HepG2 (cell line): ENCODE measurements around the gene CADM3. TPM values are rescaled to one million over a fixed set of nuclear protein-coding genes. Genes with fewer than 3 reads are reported as not detected.

Experiments
- ATAC-seq: fragments of 200-7000 bp; cut with Tn5 transposase; 3 replicates; pipeline ENCODE4 v1.9.1; 2020; ENCODE audit warnings: mild to moderate bottlenecking, moderate library complexity
- BruUV-seq: library from RNA; stranded (reverse); fragments of 400-500 nt; replicated peaks from 2 replicates; lab custom pipeline; 2021; lab: Mats Ljungman, UMichigan
- CTCF ChIA-PET: fragments of 300-600 bp; formaldehyde crosslinking; extraction: SDS; loops from one replicate; lab custom pipeline; 2021; ENCODE audit warnings: low total read pairs, inconsistent platforms, low intra/inter-chr PET ratio; lab: Yijun Ruan, JAX
- POLR2A ChIA-PET: fragments of 350-600 bp; sonication (Branson Sonifier 250); formaldehyde crosslinking; loops from one replicate; lab custom pipeline; 2020; ENCODE audit warnings: antibody characterized with exemption, inconsistent platforms; lab: Yijun Ruan, JAX
- DNase-seq: peaks from one replicate; pipeline ENCODE4 v3.0.0-alpha.2; 2015; ENCODE audit warnings: low spot score
- FAIRE-seq: peaks from 3 replicates; lab custom pipeline; 2011; peaks lifted over from hg19 to GRCh38; lab: Jason Lieb, UNC
- H2AFZ ChIP-seq: one replicate; pipeline ENCODE4 v1.6.1; 2011; ENCODE audit warnings: low read length, inconsistent platforms
- H3K27ac ChIP-seq: fragments of 300-600 bp; 3 replicates; pipeline ENCODE4 v1.8.0; 2011; ENCODE audit warnings: mixed run types, mild to moderate bottlenecking, mixed read lengths, low read length, inconsistent platforms; ENCODE audit not compliant: insufficient read depth; ENCODE audit errors: extremely low read length
- H3K27me3 ChIP-seq, 2 experiments: fragments of 200-600 bp in 1 of 2; 2 replicates in 1 of 2; 3 replicates in 1 of 2; pipeline versions ENCODE4 v1.6.0 to v1.8.0; 2011; ENCODE audit warnings: low read length in 2 of 2, mild to moderate bottlenecking in 2 of 2, moderate library complexity in 2 of 2, inconsistent platforms in 1 of 2; ENCODE audit not compliant: insufficient read depth in 2 of 2, control insufficient read depth in 1 of 2
- H3K36me3 ChIP-seq, 2 experiments: fragments of 200-600 bp in 1 of 2; replicated peaks in 1 of 2; 2 replicates in 1 of 2; 3 replicates in 1 of 2; pipeline versions ENCODE4 v1.5.1 to v1.8.0; 2011; ENCODE audit warnings: low read length in 2 of 2, inconsistent platforms in 1 of 2; ENCODE audit not compliant: insufficient read depth in 2 of 2, control insufficient read depth in 1 of 2
- H3K4me1 ChIP-seq: 2 replicates; pipeline ENCODE4 v1.5.1; 2012; ENCODE audit warnings: low read length, inconsistent platforms; ENCODE audit not compliant: insufficient read depth
- H3K4me2 ChIP-seq: 2 replicates; pipeline ENCODE4 v1.6.0; 2011; ENCODE audit warnings: low read depth, low read length, inconsistent platforms
- H3K4me3 ChIP-seq, 3 experiments: fragments of 200-600 bp in 1 of 3; sonication (generic), shearing (Covaris generic) in 1 of 3; replicated peaks in 1 of 3; 2 replicates each; pipeline ENCODE4 v1.5.1; 2011 to 2016; ENCODE audit warnings: low read length in 3 of 3, inconsistent platforms in 2 of 3, low read depth in 2 of 3, mild to moderate bottlenecking in 2 of 3, control low read depth in 1 of 3, mixed read lengths in 1 of 3; ENCODE audit not compliant: insufficient read depth in 1 of 3
- H3K79me2 ChIP-seq: one replicate; pipeline ENCODE4 v1.6.1; 2011; ENCODE audit warnings: low read length, inconsistent platforms; ENCODE audit not compliant: insufficient read depth
- H3K9ac ChIP-seq: 2 replicates; pipeline ENCODE4 v1.6.0; 2011; ENCODE audit warnings: mild to moderate bottlenecking, low read depth, low read length, inconsistent platforms; ENCODE audit not compliant: insufficient read depth
- H3K9me3 ChIP-seq: 2 replicates; pipeline ENCODE4 v1.5.1; 2012; ENCODE audit warnings: mild to moderate bottlenecking, low read length
- H4K20me1 ChIP-seq: 2 replicates; pipeline ENCODE4 v1.6.0; 2011; ENCODE audit warnings: inconsistent platforms, mild to moderate bottlenecking, low read length, moderate library complexity; ENCODE audit not compliant: insufficient read depth
- CBFB ChIP-seq: sonication (generic); formaldehyde crosslinking; IDR thresholded peaks from 2 replicates; pipeline ENCODE4 v1.4.0; 2020; ENCODE audit warnings: missing genetic modification reagents
- ELF3 ChIP-seq: IDR thresholded peaks from 2 replicates; pipeline ENCODE4 v1.6.1; 2016; ENCODE audit warnings: missing genetic modification reagents, missing compliant biosample characterization
- ELK4 ChIP-seq: sonication (generic); formaldehyde crosslinking; IDR thresholded peaks from 2 replicates; pipeline ENCODE4 v1.9.0; 2021; ENCODE audit warnings: missing genetic modification reagents, borderline replicate concordance
- RBAK ChIP-seq: sonication (generic); formaldehyde crosslinking; IDR thresholded peaks from 2 replicates; pipeline ENCODE4 v1.5.1; 2020; ENCODE audit warnings: mild to moderate bottlenecking, missing genetic modification reagents
- TOPORS ChIP-seq: sonication (generic); formaldehyde crosslinking; IDR thresholded peaks from 2 replicates; pipeline ENCODE4 v1.8.0; 2023; ENCODE audit warnings: mild to moderate bottlenecking, missing genetic modification reagents
- ZMAT5 ChIP-seq: sonication (generic); formaldehyde crosslinking; IDR thresholded peaks from 2 replicates; pipeline ENCODE4 v1.5.0; 2020; ENCODE audit warnings: mild to moderate bottlenecking, low read depth, missing genetic modification reagents, borderline replicate concordance
- ZMYM2 ChIP-seq: sonication (generic); formaldehyde crosslinking; IDR thresholded peaks from 2 replicates; pipeline ENCODE4 v1.8.0; 2022; ENCODE audit warnings: mild to moderate bottlenecking, missing genetic modification reagents
- ZNF256 ChIP-seq: sonication (generic); formaldehyde crosslinking; conservative IDR thresholded peaks from 2 replicates; pipeline ENCODE4 v1.4.0; 2020; ENCODE audit warnings: missing genetic modification reagents
- ZNF331 ChIP-seq: sonication (generic); formaldehyde crosslinking; IDR thresholded peaks from 2 replicates; pipeline ENCODE4 v1.4.0; 2020; ENCODE audit warnings: missing genetic modification reagents
- WGBS: methylation state at CpG from one replicate; pipeline ENCODE4 v1.1.6; 2017; ENCODE audit warnings: low lambda C conversion rate; 5-methylcytosine and 5-hydroxymethylcytosine counted together
- in situ Hi-C: cut with HindIII; loops from 2 replicates; pipeline ENCODE4 v1.10.0; 2017; ENCODE audit warnings: low pct_unique_long_range_greater_than_20kb; ENCODE audit not compliant: extremely low pct_ligation_motif_present
- intact Hi-C: fragments of 100-400 bp; cut with micrococcal nuclease; formaldehyde crosslinking; loops from one replicate; pipeline ENCODE4 v1.10.0; 2022; ENCODE audit not compliant: unreplicated experiment
- polyA plus RNA-seq, 8 experiments: library from polyadenylated mRNA; depleted of rRNA in 3 of 8; stranded (reverse) in 7 of 8; unstranded in 1 of 8; fragments of >200 nt; fragmentation: Illumina TruSeq in 4 of 8; extraction: Trizol in 4 of 8; gene quantifications; 2 replicates each; pipeline versions ENCODE4 v1.2.1 to v1.2.3, GENCODE V29; 2011 to 2016; ENCODE audit warnings: low read depth in 4 of 8, missing spikeins in 1 of 8, mixed read lengths in 1 of 8; ENCODE audit not compliant: insufficient read depth in 1 of 8
- total RNA-seq, 5 experiments: library from RNA; depleted of rRNA; stranded (reverse); fragments of >200 nt; fragmentation: Illumina TruSeq; extraction: Trizol; gene quantifications; 2 replicates each; pipeline ENCODE4 v1.2.3, GENCODE V29; 2016; ENCODE audit warnings: low read depth in 1 of 5

The CADM3 gene
- total and polyA plus RNA-seq, 2 of the 13 experiments (the other 11 are each of a cell fraction or from before 2014, with no cell fraction given): not detected

GRCh38 chr1:159142726-159143510 is 28.5 kb upstream of the CADM3 start (continued):
- TF ChIP-seq TOPORS (CRISPR knock-in tag) (no peak), RBAK (CRISPR knock-in tag) (no peak), ZNF256 (CRISPR knock-in tag) (no peak)

DNA sequence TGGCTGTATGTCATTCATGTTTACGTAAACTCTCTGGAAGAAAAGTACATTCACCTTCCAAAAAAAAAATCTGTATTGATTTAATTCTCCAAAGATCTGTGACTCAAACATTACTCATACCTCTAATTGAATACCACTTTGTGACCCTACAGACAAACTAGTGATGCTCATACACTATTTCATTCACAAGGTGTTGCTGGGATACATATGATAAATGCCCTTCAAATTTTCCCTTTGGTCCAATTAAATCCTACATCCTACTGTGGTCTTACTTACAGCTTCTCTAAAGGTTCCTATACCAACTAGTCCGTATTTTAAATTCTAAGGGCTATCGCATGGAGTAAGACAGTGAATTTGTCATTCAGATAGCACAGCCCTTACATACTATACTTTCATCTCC is 26.8 kb upstream of the CADM3 start:
- DNase-seq (no peak), FAIRE-seq (no peak), ATAC-seq (no peak)
- no TSS peak for BruUV-seq
- Histone ChIP-seq H3K79me2 (no peaks in the 10 kb centered on the region), H3K4me1 (no peaks in the 10 kb centered on the region), H3K4me2 (no peak overlapping the region), H3K27ac (no peak overlapping the region), H3K36me3 (no peaks in the 10 kb centered on the region), H3K9ac (no peak overlapping the region), H3K27me3 (no peaks in the 10 kb centered on the region; a peak in 1 of 5 replicates), H3K4me3 (no peak overlapping the region), H4K20me1 (no peaks in the 10 kb centered on the region), H3K9me3 (no peaks in the 10 kb centered on the region), H2AFZ (no peak overlapping the region)
- POLR2A ChIA-PET: no interaction called here
- no peak for TF ChIP-seq ZNF331 (CRISPR knock-in tag)
- no peak for TF ChIP-seq ZMAT5 (CRISPR knock-in tag)
- TF ChIP-seq ELK4 (CRISPR knock-in tag): no peak
- TF ChIP-seq ZMYM2: no peak
- TF ChIP-seq ELF3 (CRISPR knock-in tag): no peak
- TF ChIP-seq CBFB (CRISPR knock-in tag): no peak
- intact Hi-C loops: no loop called here
- 47% methylated on average over 3 of the region's 3 CpGs for WGBS
- CTCF ChIA-PET: no interaction called here
- in situ Hi-C loops: no loop called here
